HepG2 (cell line): ENCODE data around the gene COL4A2. TPM values are rescaled to one million over a fixed set of nuclear protein-coding genes. Genes with fewer than 3 reads are reported as not detected.

ENCODE experiments used
- ARID4A ChIP-seq: sonication (generic); formaldehyde crosslinking; IDR thresholded peaks from 2 replicates; pipeline ENCODE4 v1.5.0; 2020; ENCODE audit warnings: mild to moderate bottlenecking, missing genetic modification reagents, borderline replicate concordance
- BCL3 ChIP-seq: sonication (generic); formaldehyde crosslinking; IDR thresholded peaks from 2 replicates; pipeline ENCODE4 v1.5.1; 2020; ENCODE audit warnings: mild to moderate bottlenecking, missing genetic modification reagents, moderate library complexity
- CREBL2 ChIP-seq: sonication (generic); formaldehyde crosslinking; IDR thresholded peaks from 2 replicates; pipeline ENCODE4 v1.8.1; 2023; ENCODE audit warnings: missing genetic modification reagents, mild to moderate bottlenecking, borderline replicate concordance
- CREM ChIP-seq, 2 experiments: sonication (generic) in 1 of 2; formaldehyde crosslinking in 1 of 2; IDR thresholded peaks; 2 replicates each; pipeline versions ENCODE4 v1.4.0 to v1.6.1; 2016 to 2020; ENCODE audit warnings: antibody characterized with exemption in 1 of 2, mild to moderate bottlenecking in 1 of 2, missing genetic modification reagents in 1 of 2
- FOXP1 ChIP-seq, 2 experiments: fragments of 450-650 bp in 1 of 2; IDR thresholded peaks; 2 replicates each; pipeline ENCODE4 v1.6.1; 2017 to 2018; ENCODE audit warnings: antibody characterized with exemption in 1 of 2
- HOMEZ ChIP-seq: IDR thresholded peaks from 2 replicates; pipeline ENCODE4 v1.6.1; 2016; ENCODE audit warnings: low read depth
- KLF9 ChIP-seq: IDR thresholded peaks from 2 replicates; pipeline ENCODE4 v1.6.1; 2016; ENCODE audit warnings: low read depth
- MED1 ChIP-seq: sonication (generic); formaldehyde crosslinking; IDR thresholded peaks from 2 replicates; pipeline ENCODE4 v1.4.0; 2020; ENCODE audit warnings: missing genetic modification reagents
- MIER3 ChIP-seq: IDR thresholded peaks from 2 replicates; pipeline ENCODE4 v1.6.1; 2016; ENCODE audit warnings: missing compliant biosample characterization, borderline replicate concordance
- NCOA2 ChIP-seq: sonication (generic); formaldehyde crosslinking; IDR thresholded peaks from 2 replicates; pipeline ENCODE4 v1.8.0; 2022; ENCODE audit warnings: inconsistent platforms
- PPARG ChIP-seq: conservative IDR thresholded peaks from 2 replicates; pipeline ENCODE4 v1.6.1; 2016; ENCODE audit warnings: missing biosample characterization, missing genetic modification reagents
- PRDM4 ChIP-seq: sonication (generic); formaldehyde crosslinking; IDR thresholded peaks from 2 replicates; pipeline ENCODE4 v1.9.0; 2021; ENCODE audit warnings: missing genetic modification reagents, borderline replicate concordance
- THRA ChIP-seq: sonication (generic); formaldehyde crosslinking; IDR thresholded peaks from 2 replicates; pipeline ENCODE4 v1.4.0; 2020; ENCODE audit warnings: missing genetic modification reagents, borderline replicate concordance
- ZBTB37 ChIP-seq: sonication (generic); formaldehyde crosslinking; IDR thresholded peaks from 2 replicates; pipeline ENCODE4 v1.4.0; 2020; ENCODE audit warnings: mild to moderate bottlenecking, missing genetic modification reagents
- ZFP41 ChIP-seq: sonication (generic); formaldehyde crosslinking; IDR thresholded peaks from 2 replicates; pipeline ENCODE4 v1.4.0; 2020; ENCODE audit warnings: mild to moderate bottlenecking, missing genetic modification reagents, borderline replicate concordance
- ZNF33A ChIP-seq: sonication (generic); formaldehyde crosslinking; IDR thresholded peaks from 2 replicates; pipeline ENCODE4 v1.5.1; 2020; ENCODE audit warnings: missing genetic modification reagents, mild to moderate bottlenecking, moderate library complexity, borderline replicate concordance
- polyA plus RNA-seq, 8 experiments: library from polyadenylated mRNA; depleted of rRNA in 3 of 8; stranded (reverse) in 7 of 8; unstranded in 1 of 8; fragments of >200 nt; fragmentation: Illumina TruSeq in 4 of 8; extraction: Trizol in 4 of 8; gene quantifications; 2 replicates each; pipeline versions ENCODE4 v1.2.1 to v1.2.3, GENCODE V29; 2011 to 2016; ENCODE audit warnings: low read depth in 4 of 8, missing spikeins in 1 of 8, mixed read lengths in 1 of 8; ENCODE audit not compliant: insufficient read depth in 1 of 8
- total RNA-seq, 5 experiments: library from RNA; depleted of rRNA; stranded (reverse); fragments of >200 nt; fragmentation: Illumina TruSeq; extraction: Trizol; gene quantifications; 2 replicates each; pipeline ENCODE4 v1.2.3, GENCODE V29; 2016; ENCODE audit warnings: low read depth in 1 of 5

Gene COL4A2
- total and polyA plus RNA-seq, 2 of the 13 experiments (the other 11 are each of a cell fraction or from before 2014, with no cell fraction given), result 0.22 to 1.9 TPM

- no peak for TF ChIP-seq ZNF33A (CRISPR knock-in tag)
- TF ChIP-seq FOXP1 (IDR thresholded peaks at IDR 0.05), result no peak
- TF ChIP-seq FOXP1 (CRISPR knock-in tag; IDR thresholded peaks at IDR 0.05), result no peak
- TF ChIP-seq ZFP41, result no peak
- no peak for TF ChIP-seq CREBL2 (CRISPR knock-in tag)
- 0 out of 2 replicates have a peak, but pooled peaks have one; percentile 18 for TF ChIP-seq CREM (IDR thresholded peaks at IDR 0.05)
- no peak for TF ChIP-seq CREM (CRISPR knock-in tag; IDR thresholded peaks at IDR 0.05)
- no peak for TF ChIP-seq MED1
- no peak for TF ChIP-seq ARID4A (CRISPR knock-in tag)
- no peak for TF ChIP-seq NCOA2
- TF ChIP-seq BCL3 (CRISPR knock-in tag), result no peak
- TF ChIP-seq HOMEZ (CRISPR knock-in tag), result 0 out of 2 replicates have a peak, but pooled peaks have one; percentile 25
- no peak for TF ChIP-seq PPARG
- TF ChIP-seq THRA (CRISPR knock-in tag), result 0 out of 2 replicates have a peak, but pooled peaks have one; percentile 26
- TF ChIP-seq PRDM4, result no peak
- no peak for TF ChIP-seq MIER3
- TF ChIP-seq ZBTB37 (CRISPR knock-in tag), result no peak
- TF ChIP-seq KLF9 (CRISPR knock-in tag), result no peak
Measured at GRCh38 chr13:110455941-110456340, 148.9 kb downstream of the COL4A2 start (continued).
